ENCODE results near the gene GPR89B.
A peak's percentile ranks its signal among the peaks of the same experiment; 100 is the strongest.
"Not testable (repeated sequence)": the region's sequence is repeated elsewhere in the genome, so short reads cannot be mapped to it uniquely, and the experiment has no call there.

GPR89B gene

GRCh38 chr1:147978896-147979651 lies 50.9 kb downstream of the GPR89B start:
- not testable (repeated sequence) for H3K27ac ChIP-seq; H3K4me3 ChIP-seq; DNase-seq (ENCODE audit: low spot score)

- not testable (repeated sequence) for H3K4me3 ChIP-seq; DNase-seq (ENCODE audit: low spot score); H3K27ac ChIP-seq
Observed at GRCh38 chr1:147985374-147985773, 57.2 kb downstream of the GPR89B start.

GRCh38 chr1:147987893-147988292 lies 59.7 kb downstream of the GPR89B start:
- not testable (repeated sequence) for H3K4me3 ChIP-seq; H3K27ac ChIP-seq; DNase-seq (ENCODE audit: low spot score)

DNA sequence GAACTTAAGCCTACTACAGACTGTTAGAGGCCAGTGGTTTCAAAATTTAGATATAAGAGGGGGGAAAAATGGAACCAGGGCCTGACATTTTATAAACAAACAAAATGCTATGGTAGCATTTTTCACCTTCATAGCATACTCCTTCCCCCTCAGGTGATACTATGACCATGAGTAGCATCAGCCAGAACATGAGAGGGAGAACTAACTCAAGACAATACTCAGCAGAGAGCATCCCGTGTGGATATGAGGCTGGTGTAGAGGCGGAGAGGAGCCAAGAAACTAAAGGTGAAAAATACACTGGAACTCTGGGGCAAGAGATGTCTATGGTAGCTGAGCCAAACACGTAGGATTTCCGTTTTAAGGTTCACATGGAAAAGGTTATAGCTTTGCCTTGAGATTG lies 64.7 kb downstream of the GPR89B start:
- H3K4me3 ChIP-seq; DNase-seq (ENCODE audit: low spot score); H3K27ac ChIP-seq: not testable (repeated sequence)

DNA sequence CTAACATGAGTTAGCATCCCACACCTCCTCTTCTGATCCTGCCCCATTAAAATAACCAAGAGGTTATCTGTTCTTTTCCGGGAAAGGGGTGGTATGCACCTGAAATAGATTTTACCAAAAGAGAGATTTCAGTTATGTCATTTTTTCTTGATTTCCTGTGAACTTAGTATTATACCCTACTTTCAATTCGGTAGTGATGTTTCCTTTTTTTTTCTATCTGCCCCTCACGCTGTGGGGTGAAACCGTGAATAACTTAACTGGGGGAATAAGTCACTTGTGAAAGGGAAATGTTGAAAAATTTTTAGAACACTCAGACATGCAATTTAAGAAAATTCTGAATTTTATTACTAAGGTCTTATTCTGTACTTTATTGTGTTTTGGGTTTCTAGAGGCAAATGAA lies 65.2 kb downstream of the GPR89B start:
- H3K4me3 ChIP-seq; H3K27ac ChIP-seq; DNase-seq (ENCODE audit: low spot score): not testable (repeated sequence)

GRCh38 chr1:147993825-147994615 lies 65.8 kb downstream of the GPR89B start:
- not testable (repeated sequence) for DNase-seq (ENCODE audit: low spot score); H3K27ac ChIP-seq; H3K4me3 ChIP-seq

GRCh38 chr1:147996088-147996487 lies 67.9 kb downstream of the GPR89B start:
- not testable (repeated sequence) for H3K27ac ChIP-seq; DNase-seq (ENCODE audit: low spot score); H3K4me3 ChIP-seq

DNA sequence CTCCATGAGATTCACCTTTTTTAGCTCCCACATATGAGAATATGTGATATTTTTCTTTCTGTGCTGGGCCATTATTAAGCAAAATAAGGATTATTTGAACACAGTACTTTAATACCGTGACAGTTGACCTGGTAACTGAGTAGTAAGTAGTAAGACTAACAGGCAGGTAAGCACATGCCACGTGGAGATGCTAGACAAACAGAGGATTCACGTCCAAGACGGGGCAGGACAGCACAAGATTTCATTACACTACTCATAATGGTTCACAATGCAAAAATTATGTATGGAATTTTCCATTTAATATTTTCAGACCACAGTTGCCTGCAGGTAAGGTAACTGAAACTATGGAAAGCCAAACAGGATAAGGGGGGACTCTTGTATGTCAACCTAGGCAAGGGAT lies 79.5 kb downstream of the GPR89B start:
- not testable (repeated sequence) for DNase-seq (ENCODE audit: low spot score); H3K27ac ChIP-seq; H3K4me3 ChIP-seq

- Histone ChIP-seq H3K4me3 (no peak overlapping the region), H3K27ac (no peak overlapping the region)
- no peak for DNase-seq (ENCODE audit: low spot score)
- TF ChIP-seq CTCF (IDR thresholded peaks at IDR 0.05), result no peak
Observed at GRCh38 chr1:148010527-148010926, 82.3 kb downstream of the GPR89B start.

DNA sequence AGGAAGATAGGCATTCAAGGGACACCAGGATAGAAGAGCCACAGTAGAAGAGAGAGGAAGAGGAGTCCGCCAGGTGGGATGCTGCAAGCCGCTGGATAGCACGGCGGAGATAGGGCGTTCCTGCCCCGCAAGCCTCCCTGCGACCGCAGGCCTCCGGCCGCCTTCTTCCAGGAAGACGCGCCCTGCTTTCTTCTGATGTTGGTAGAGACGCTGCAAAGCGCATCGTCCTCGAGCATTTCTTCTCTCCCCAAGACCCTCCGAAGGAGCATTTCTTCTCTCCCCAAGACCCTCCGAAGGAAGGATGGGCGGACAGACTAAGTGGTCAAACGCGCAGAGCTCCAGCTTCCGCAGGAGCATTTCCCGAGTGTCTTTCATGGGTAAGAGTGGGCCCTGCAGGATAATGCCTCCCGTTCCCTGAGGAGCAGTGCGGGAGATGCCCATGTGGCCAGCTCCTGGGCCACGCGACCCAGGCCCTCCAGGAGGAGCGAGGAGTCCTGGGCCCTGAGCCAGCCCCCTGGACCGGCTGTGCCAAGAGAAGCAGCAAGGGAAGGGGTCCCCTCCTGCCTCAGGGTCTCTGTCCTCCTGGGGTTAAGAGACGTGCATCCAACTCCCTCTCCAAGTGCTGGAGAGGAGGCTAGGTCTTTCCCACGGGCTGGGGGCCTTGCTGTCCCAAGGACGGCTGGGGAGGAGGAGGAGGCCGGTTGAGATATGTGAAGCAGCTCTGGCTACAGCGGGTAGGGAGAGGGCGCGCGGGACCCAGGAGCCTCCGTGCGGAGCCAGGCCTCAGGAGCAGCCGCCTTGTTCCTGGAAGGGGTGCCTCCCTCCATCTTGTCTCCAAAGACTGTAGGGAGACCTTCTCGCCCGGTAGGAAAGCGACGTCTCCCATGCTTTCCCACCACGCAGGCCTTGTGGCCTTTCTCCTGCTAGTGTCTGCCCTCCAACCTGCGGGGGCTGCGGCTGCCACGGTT lies 85.2 kb downstream of the GPR89B start:
- not testable (repeated sequence) for DNase-seq (ENCODE audit: low spot score)

GRCh38 chr1:148014289-148015200 lies 86.3 kb downstream of the GPR89B start:
- H3K27ac ChIP-seq; DNase-seq (ENCODE audit: low spot score): not testable (repeated sequence)
- peak overlapping the region; percentile 66 for H3K4me3 ChIP-seq

More for the DNA sequence above, 85.2 kb downstream of the GPR89B start:
- peak overlapping the region; percentile 25 for H3K4me3 ChIP-seq
- H3K27ac ChIP-seq, result not testable (repeated sequence)

DNA sequence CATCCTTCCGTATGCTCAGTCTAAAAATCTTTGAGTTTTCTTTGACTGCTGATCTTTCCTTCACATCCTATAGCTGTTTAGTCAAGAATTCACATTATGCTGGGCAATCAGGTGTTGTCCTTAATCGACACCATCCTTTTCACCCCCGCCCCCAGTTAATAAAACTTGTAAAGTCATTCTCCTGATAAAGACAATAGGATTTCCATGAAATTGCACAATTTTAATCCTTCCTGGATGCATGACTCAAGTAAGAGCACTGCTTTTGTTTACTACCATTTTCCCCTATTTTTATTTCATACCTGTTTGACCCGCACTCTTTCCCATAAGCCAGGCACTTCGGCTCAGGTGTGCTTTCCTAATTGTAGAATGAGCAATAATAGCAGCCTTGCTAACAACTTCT lies 96.7 kb downstream of the GPR89B start:
- DNase-seq (ENCODE audit: low spot score); H3K27ac ChIP-seq; H3K4me3 ChIP-seq: not testable (repeated sequence)

- H3K4me3 ChIP-seq; DNase-seq (ENCODE audit: low spot score); H3K27ac ChIP-seq: not testable (repeated sequence)
Observed at GRCh38 chr1:148027004-148027403, 98.8 kb downstream of the GPR89B start.

DNA sequence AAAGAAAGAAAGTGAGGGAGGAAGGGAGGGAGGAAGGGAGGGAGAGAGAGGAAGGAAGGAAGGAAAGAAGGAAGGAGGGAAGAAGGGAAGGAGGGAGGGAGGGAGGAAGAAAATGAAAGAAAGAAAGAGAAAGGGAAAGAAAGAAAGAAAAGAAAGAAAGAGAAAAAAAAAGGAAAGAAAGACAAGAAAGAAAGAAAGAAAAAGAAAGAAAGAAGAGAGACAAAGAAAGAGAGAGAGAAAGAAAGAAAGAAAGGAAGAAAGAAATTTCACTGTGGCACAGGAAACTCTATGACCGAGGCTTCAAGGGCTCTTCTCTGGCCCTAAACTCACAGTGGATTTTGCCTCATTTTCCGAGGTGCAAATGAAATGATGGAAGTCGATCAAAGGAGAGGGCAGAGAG lies 104.0 kb downstream of the GPR89B start:
- not testable (repeated sequence) for DNase-seq (ENCODE audit: low spot score); H3K27ac ChIP-seq

DNA sequence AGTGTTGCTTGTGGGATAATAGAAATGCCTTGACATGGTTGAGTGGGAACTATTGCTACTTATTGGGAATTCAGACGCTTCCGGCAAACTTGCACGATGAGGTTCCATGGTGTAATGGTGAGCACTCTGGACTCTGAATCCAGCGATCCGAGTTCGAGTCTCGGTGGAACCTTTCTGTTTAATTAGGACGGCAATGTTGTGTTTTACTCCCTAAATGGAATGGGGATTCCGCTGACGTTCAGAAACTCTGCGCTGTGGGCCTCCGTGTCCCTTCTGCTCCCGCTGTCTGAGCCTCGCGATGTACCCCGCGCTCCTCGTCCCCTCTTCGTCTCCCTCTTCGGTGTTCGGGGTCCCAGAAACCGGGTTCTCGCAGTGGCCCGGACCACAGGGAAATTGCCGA lies 104.5 kb downstream of the GPR89B start:
- not testable (repeated sequence) for H3K4me3 ChIP-seq; DNase-seq (ENCODE audit: low spot score); H3K27ac ChIP-seq

More for the DNA sequence above, 104.0 kb downstream of the GPR89B start:
- not testable (repeated sequence) for H3K4me3 ChIP-seq

- DNase-seq (ENCODE audit: low spot score); H3K27ac ChIP-seq: not testable (repeated sequence)
- H3K4me3 ChIP-seq, result peak overlapping the region; percentile 40
Observed at GRCh38 chr1:148033147-148033546, 104.9 kb downstream of the GPR89B start.
